Measurements from ENCODE around the gene SCARB1. TPM values are rescaled to one million over a fixed set of nuclear protein-coding genes. Genes with fewer than 3 reads are reported as not detected.

Gene SCARB1
- total RNA-seq, 2 experiments from 2014 or later: 36.2 to 38.1 TPM

DNA sequence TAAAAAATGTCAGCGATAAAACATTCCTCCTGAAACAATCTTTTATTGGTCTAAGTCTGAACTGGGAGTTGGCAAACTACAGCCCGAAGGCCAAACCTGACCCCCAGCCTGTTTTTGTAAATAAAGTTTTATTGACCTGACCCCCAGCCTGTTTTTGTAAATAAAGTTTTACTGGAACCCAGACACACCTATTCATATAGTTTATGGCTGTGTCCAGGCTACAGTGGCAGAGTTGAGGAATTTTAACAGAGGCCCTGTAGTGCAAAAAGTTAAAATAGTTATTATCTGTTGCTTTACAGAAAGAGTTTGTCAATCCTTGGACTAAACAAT is 12.1 kb upstream of the SCARB1 start:
- ATAC-seq (no peak), DNase-seq (no peak)
- Mint-ChIP-seq H3K9me3 (no peaks in the 10 kb centered on the region), H3K36me3 (ENCODE audit: low read depth) (no peaks in the 10 kb centered on the region), H3K4me1 (ENCODE audit: low read depth) (peaks cover under 1% of the 10 kb centered on the region), H3K27ac (no peak overlapping the region), H3K27me3 (no peaks in the 10 kb centered on the region), H3K4me3 (no peak overlapping the region)
- ChIA-PET POLR2A (no interaction called here), CTCF (no interaction called here)
- intact Hi-C loops (cut with micrococcal nuclease): no loop called here
- no peak for TF ChIP-seq CTCF (IDR thresholded peaks at IDR 0.05)

DNA sequence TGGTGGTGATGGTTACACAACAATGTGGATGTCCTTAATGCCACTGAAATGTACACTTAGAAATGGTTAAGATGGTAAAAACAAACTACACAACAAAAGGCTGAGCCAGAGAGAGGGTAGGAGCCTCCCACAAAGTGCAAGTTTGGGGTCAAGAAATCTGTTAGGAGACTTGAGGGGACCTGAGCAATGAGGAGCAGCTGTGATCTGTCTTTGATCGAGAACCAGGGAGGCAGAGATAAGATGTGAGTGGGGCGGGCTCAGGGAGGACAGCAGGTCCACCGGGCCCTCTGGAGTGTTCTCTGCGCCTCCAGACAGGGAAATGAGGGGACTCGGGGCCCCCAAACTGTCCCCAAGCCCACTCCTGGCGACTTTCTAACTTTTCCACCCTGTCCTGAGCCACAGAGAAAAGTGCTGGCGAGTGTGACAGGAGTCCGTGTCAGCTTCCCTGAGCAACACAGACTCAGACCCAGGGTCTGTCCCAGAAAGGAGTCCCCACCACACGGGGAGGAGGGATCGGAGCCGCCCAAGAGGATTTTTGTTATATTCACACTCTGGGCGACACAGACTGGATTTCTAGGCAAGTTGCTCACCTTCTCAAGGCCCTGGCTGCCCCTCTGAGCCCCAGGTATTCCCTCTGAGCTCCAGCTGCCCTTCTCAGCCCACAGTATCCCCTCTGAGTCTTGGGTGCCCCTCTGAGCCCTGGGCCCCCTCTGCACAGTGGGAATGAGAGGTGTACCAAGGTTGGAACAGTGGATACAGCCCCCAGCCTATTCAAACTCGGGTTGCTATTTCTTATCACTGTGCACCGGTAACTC is 11.5 kb upstream of the SCARB1 start:
- CTCF ChIA-PET: no interaction called here
- intact Hi-C loops (cut with micrococcal nuclease): no loop called here
- Mint-ChIP-seq H3K4me1 (ENCODE audit: low read depth) (no peaks in the 10 kb centered on the region), H3K9me3 (no peaks in the 10 kb centered on the region), H3K4me3 (no peak overlapping the region), H3K36me3 (ENCODE audit: low read depth) (no peaks in the 10 kb centered on the region), H3K27me3 (no peaks in the 10 kb centered on the region), H3K27ac (no peak overlapping the region)
- POLR2A ChIA-PET: no interaction called here
- no peak for ATAC-seq
- no peak for DNase-seq
- TF ChIP-seq CTCF (IDR thresholded peaks at IDR 0.05): no peak

DNA sequence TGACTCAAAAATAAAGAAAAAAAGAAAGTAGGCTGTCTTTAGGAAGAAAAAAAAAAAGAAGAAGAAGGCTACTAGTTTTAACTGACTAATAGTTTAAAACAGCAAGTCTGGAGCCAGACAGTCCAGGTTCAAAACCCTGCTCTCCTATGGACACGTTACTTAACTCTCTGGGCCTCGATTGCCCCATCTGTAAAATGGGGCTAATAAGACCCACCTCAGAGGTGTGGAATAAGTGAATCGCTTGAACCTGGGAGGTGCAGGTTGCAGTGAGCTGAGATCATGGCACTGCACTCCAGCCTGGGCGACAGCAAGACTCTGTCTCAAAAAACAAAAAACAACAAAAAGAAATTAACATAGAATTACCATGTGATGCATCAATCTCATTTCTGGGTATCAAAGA is 10.5 kb upstream of the SCARB1 start:
- TF ChIP-seq CTCF (IDR thresholded peaks at IDR 0.05): no peak
- no peaks in the 10 kb centered on the region for H3K36me3 Mint-ChIP-seq (ENCODE audit: low read depth)
- DNase-seq (no peak), ATAC-seq (no peak)
- H3K27me3 Mint-ChIP-seq: peaks cover 3% of the 10 kb centered on the region
- CTCF ChIA-PET: no interaction called here
- peaks cover 3% of the 10 kb centered on the region for H3K4me1 Mint-ChIP-seq (ENCODE audit: low read depth)
- no peak overlapping the region for H3K27ac Mint-ChIP-seq
- H3K9me3 Mint-ChIP-seq: no peaks in the 10 kb centered on the region
- intact Hi-C loops (cut with micrococcal nuclease): no loop called here
- H3K4me3 Mint-ChIP-seq: no peak overlapping the region
- POLR2A ChIA-PET: interaction anchor here (1.1 kb wide), 1 partner anchor 9 kb away, joined by 3 read pairs; no protein-coding TSS in a partner anchor

DNA sequence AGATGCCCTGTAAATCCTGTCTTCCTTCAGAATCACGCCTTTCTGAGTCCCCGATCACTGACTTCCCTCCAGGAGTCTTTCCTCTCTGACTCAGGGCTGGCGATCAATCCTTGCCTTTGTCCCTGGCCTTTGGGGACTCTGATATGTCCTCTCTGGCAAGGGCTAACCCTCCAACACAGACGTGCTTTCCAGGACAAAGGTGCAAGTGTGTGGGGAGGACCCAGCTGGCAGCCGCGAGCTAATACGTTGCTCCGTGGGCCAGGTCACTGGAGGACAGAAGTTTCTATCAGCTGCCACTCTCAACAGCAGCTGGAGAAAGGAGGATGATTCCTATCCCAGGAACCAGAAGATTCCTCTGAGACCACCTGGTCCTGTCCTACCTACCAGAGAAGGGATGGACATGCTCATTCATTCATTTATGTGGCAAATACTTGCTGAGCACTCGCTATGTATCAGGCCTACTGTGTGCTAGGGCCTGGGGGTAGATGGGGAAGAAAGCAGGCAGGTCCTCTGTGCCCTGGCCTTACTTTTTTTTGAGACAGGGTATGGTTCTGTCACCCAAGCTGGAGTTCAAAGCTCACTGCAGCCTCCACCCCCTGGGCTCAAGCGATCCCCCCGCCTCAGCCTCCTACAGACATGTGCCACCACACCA is 8.5 kb upstream of the SCARB1 start:
- H3K27me3 Mint-ChIP-seq: peaks cover 8% of the 10 kb centered on the region
- peaks cover 7% of the 10 kb centered on the region for H3K4me1 Mint-ChIP-seq (ENCODE audit: low read depth)
- H3K27ac Mint-ChIP-seq: no peak overlapping the region
- intact Hi-C loops (cut with micrococcal nuclease): no loop called here
- DNase-seq (no peak), ATAC-seq (no peak)
- H3K9me3 Mint-ChIP-seq: no peaks in the 10 kb centered on the region
- H3K36me3 Mint-ChIP-seq (ENCODE audit: low read depth): no peaks in the 10 kb centered on the region
- ChIA-PET CTCF (no interaction called here), POLR2A (interaction anchor here (0.8 to 1.0 kb wide), 2 partner anchors 9 to 42 kb away, joined by 3 read pairs; partner anchors contain the start of gene UBC)
- no peak for TF ChIP-seq CTCF (IDR thresholded peaks at IDR 0.05)
- no peak overlapping the region for H3K4me3 Mint-ChIP-seq

DNA sequence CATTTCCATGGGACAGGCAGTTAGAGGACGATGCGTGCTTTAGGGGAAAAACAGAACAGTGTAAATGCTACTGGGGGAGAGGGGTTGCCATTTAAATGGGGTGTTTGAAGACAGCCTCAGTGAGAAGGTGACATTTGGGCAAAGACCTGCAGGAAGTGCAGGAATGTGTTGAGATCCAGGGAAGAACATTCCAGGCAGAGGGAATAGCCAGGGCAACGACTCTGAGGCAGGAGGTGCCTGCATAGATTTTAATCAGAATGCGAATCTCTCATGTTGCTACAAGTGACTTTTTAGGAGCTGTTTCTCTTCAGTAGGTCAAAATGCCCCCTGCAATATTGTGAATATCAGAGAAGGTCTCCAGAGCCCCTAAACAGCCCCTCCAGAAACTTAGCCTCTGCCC is 7.6 kb upstream of the SCARB1 start:
- Mint-ChIP-seq H3K9me3 (no peaks in the 10 kb centered on the region), H3K27me3 (peaks cover 8% of the 10 kb centered on the region), H3K27ac (no peak overlapping the region), H3K4me3 (no peak overlapping the region), H3K36me3 (ENCODE audit: low read depth) (no peaks in the 10 kb centered on the region), H3K4me1 (ENCODE audit: low read depth) (peaks cover 7% of the 10 kb centered on the region)
- CTCF ChIA-PET: interaction anchor here (1.1 kb wide), 1 partner anchor 35 kb away, joined by 4 read pairs; no protein-coding TSS in a partner anchor
- ATAC-seq (no peak), DNase-seq (no peak)
- no peak for TF ChIP-seq CTCF (IDR thresholded peaks at IDR 0.05)
- POLR2A ChIA-PET: no interaction called here
- intact Hi-C loops (cut with micrococcal nuclease): no loop called here
